NCI-H1092 (cell line): ENCODE data around the gene UBN1.

Source experiments
- DNase-seq: peaks from one replicate; lab custom pipeline; 2025; lab: John Stamatoyannopoulos, UW

The UBN1 gene

DNA sequence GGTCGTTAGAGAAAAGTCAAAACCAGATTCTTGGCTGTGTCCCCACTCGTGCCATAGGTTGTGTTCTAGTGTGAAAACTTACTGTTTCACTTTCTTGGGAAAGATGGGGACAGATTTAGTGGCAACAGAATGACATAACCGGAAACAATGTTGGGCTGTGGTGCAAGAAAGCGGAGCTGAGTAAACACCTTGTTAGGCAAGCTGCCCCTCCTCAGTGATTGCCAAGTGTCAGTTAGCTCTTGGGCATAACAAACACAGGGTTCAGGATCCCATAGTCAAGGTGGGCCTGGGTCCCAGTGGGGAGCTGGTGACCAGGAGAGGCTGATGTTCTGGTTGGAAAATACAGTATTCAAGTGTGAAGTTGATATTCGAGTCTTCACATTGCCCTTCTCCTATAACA lies 15.4 kb downstream of the UBN1 start:
- no peak for DNase-seq

DNA sequence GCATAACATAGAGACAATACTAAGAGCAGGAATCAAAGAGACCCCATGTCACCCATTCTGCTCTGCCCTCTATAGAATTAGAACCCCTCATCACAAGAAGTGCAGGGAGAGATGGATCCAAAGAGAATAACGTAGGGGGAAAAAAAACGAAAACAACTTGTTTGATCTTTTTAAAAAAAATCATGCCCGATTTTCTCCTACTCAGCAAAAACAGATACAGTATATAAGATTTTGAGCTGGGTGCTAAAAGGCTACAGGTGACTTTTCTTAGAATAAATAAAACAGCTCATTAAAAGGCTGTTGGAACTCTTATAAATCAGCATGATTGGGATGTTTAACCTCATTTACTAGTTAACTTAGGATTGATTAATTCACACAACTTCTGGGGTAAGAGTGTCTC lies 17.4 kb downstream of the UBN1 start:
- DNase-seq = no peak

DNA sequence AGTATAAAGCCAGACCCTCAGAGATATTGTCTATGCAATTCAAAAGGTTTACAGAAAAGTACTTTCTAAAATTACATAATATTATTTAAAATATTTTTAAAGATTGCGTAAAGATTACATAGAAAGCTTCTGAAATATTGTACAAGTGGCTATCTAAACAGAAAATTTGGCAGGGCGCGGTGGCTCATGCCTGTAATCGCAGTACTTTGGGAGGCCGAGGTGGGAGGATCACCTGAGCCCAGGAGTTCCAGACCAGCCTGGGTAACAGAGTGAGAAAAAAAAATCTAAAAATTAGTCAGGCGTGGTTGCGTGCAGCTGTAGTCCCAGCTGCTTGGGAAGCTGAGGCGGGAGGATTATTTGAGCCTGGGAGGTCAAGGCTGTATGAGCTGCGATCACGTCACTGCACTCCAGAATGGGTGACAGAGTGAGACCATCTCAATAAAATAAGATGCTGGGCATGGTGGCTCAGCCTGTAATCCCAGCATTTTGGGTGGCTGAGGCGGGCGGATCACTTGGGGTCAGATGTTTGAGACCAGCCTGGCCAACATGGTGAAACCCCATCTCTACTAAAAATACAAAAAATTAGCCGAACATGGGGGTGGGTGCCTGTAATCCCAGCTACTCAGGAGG lies 18.1 kb downstream of the UBN1 start:
- no peak for DNase-seq

DNA sequence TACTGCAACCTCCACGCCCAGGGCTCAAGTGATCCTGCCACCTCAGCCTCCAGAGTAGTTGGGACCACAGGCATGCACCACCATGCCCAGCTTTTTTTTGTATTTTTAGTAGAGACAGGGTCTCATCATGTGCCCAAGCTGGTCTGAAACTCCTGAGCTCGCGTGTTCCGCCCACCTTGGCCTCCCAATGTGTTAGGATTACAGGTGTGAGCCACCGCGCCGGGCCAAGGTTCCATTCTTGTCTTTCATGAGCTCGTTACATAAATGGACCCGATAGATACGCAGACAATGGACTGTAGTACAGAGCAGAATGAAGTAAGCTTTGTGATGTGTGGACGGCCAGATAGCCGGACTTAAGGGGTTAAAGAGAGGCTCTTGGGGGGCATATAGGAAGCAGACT lies 19.3 kb downstream of the UBN1 start:
- DNase-seq = no peak

DNA sequence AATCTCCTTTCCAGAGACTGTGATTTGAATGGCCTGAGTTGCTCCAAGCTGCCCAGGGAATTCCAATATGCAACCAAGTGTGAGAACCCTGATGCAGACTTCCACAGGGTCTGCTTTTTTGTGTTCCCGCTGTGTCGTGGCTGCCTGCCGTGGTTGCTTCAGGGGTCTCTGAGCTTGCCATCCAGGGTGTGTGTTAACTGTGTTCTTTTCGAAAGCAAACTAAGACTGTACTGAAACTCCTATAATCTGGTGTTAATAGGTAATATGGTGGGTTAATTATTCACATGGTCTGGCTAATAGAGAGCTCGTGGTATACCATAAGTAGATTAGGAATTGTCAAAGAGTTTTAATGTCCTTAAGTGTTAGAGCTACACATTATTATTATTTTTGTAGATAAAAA lies 20.7 kb downstream of the UBN1 start:
- no peak for DNase-seq

DNA sequence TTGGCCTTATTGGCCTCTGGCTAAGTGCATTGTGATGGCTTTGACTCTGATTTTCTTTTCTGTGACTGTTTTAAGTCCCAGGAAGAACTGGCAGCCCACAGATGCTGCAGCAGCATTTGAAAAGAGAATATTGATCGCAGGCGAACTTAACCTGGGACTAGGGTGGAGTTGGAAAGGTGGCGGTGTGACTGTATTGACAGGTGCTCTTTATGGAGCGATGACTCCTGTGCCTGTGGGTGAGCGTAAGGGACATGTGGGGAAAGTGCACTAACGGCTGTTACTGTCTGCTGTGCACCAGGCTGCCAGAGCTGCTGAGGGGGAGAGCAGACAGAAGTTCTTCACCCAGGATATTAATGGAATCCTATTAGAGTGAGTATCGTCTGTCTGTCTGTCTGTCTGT lies 21.3 kb downstream of the UBN1 start:
- DNase-seq = no peak

DNA sequence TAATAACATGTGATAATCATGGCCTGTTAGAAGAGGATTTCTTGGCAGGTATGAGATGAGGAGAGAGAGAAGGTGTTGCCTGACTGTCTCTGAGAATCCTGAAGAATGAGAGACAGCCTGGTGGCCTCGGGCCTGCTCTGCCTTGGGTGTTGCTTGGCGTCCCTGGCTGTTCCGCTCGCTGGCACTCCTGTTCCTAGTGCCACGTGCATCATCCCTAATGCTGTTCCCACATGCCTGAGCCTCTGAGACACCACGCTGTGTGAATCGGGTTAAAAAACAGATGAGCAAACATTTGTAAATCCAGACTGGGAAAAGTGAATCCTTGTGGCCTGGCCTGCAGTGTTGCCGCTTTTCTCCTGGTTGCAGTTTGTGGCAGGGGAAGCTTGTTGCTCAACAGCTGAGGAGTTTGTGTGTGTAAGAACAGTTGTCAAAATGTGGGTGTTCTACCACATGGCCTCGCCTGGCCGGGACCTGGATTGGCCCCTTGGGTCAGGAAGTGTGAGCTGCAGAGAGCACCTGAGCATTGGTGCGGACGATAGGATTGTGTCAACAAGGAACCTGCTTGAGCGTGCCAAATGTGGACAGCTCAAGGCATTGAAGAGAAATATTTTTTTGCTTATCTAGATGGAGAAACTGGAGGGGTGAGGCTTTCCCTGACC lies 22.0 kb downstream of the UBN1 start:
- no peak for DNase-seq

DNA sequence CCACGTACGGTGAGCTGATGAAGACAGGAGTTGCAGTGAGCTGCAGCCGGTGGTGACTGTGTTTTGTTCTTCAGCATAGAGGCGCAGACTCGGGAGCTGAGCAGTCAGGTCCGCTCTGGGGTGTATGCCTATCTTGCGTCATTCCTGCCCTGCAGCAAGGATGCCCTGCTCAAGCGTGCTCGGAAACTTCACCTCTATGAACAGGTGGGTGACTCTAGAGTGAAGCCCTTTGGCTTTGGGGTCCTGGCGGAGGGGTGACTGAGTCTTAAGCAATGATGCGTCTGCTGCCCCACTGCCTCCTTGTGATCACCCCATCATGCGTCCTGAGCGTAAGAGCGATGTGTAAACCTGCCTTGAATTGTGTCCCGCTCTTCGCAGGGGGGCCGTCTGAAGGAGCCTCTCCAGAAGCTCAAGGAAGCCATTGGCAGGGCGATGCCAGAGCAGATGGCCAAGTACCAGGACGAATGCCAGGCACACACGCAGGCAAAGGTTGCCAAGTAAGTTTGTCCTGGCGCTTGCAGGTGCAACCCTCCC lies 22.9 kb downstream of the UBN1 start:
- DNase-seq = no peak

DNA sequence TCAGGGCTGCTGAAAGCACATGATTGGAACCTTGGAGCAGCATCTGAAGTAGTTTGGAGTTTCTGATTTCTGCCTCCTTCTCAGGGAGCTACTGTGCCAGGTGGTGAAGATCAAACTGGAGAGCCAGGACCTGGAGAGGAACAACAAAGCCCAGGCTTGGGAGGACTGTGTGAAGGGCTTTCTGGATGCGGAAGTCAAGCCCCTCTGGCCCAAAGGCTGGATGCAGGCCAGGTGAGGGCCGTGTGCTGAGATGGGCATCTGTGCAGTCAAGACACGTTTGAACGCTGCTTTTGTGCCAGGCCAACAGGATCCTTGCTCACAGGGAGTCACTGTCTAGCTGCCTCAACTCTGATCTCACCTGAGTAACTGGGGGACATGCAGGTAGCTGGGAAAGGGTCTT lies 23.8 kb downstream of the UBN1 start:
- DNase-seq = no peak

DNA sequence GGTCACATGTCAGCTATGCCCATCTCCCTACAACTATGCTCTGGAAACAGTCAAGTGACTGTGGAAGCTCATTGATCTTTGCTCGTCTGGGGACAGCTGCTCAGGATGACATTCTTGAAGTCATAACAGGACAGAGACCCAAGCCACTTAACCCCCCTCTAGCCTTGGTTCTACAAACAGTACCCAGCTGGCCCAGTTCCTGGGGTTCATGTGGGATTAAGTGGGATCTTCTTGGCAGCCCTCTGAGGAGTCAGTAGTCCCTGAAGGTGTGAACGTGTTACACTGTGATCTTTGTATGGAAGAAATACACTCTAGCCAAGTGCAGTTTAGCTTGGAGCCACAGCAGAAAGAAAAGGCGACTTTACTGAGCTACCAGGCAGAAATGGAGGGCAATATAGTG lies 25.8 kb downstream of the UBN1 start:
- no peak for DNase-seq

DNA sequence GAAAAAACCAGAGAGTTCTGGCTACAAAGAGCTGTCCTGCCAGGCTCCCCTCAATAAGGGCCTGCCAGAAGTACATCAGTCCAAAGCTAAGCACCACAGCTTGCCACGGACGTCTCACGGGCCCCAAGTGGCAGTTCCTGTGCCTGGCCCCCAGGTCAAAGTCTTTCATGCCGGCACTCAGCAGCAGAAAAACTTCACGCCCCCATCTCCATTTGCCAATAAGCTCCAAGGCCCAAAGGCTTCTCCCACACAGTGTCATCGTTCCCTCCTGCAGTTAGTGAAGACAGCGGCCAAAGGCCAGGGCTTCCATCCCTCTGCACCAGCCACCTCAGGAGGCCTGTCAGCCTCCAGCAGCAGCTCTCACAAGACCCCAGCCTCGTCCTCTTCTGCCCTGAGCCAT lies 27.4 kb downstream of the UBN1 start:
- no peak for DNase-seq

DNA sequence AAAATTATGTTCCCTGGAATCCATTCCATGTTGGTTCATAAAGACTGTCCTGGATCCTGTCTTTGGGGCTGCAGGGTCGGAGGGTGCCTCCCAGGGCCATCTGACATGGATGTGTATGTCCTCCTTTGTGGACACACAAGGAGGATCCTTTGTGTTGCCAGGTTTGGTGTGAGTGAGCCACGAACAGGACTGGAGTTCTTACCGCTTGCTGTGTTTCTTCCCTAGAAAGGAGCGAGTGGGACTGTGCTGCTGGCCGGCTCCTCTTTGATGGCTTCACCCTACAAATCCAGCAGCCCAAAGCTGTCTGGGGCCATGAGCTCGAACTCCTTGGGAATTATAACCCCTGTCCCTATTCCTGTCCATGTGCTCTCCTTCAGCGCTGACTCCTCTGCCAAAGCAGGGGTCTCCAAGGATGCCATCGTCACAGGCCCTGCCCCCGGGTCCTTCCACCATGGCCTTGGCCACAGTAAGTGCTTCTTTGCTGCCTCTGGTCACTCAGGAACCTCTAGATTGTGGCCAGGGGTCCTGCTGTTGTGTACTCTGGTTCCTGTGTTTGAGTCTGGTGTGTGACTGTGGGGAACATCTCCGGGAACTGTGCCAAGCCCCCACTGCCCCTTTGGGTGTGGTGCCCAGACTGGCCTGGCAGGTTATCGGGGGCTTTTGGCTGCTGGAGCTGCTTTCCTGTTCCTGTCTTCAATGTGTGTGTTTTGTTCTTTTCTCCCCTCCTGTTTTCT lies 29.5 kb downstream of the UBN1 start:
- no peak for DNase-seq

DNA sequence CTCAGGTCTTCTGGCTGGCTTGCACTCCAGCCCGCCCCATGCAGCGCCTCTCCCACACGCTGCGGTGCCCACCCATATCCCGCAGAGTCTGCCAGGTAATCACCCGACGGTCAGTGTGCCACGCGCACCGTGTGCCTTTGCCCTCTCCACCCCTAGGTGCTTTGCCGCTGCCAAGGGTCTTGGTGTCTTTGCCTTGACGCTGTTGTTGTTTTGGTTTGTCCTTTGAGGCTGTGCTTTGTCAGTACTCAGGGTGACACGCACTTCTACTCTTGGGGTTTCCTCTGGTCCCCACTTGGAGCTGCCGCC lies 30.1 kb downstream of the UBN1 start:
- DNase-seq = no peak

DNA sequence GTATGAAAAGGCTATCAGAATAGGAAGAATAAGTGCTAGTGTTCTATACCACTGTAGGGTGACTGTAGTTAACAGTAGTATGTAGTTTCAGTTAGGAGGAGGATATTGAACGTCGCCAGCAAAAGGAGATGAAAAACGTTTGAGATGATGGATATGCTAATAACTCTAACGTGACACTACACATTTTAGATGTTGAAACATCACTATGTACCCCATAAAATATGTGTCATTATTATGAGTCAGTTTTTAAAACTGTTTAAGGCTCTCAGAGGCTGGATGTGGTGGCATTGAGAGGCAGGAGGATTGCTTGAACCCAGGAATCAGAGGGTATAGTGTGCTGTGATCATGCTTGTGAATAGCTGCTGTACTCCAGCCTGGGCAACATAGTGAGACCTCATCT lies 31.8 kb downstream of the UBN1 start:
- DNase-seq = no peak

DNA sequence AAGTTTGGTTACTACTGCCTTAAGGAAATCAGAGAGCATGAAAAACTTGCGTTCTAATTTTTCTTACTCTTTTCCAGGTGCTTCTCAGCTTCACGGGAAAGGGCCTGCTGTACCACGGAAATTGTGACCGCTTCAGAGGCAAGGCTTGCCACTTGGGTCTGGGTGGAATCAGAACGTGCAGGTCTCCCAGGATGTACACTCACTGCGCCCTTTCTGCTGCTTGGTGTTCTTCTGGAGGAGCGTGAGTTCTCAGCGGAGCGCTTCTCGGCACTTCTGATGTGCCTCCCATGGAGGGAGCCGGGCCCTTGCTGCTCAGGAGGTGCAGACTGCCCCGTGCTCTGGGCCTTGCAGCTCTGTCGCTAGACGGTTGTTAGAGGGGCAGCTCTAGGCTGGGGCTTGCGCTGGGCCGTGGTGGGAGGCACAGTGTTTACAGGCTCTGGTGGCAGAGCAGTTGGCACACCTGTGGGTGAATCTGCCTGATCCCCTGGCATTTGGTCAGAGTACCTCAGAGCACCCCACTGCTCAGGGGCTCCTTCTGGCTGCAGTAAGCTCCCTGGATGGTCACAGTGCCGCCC lies 32.8 kb downstream of the UBN1 start:
- no peak for DNase-seq

DNA sequence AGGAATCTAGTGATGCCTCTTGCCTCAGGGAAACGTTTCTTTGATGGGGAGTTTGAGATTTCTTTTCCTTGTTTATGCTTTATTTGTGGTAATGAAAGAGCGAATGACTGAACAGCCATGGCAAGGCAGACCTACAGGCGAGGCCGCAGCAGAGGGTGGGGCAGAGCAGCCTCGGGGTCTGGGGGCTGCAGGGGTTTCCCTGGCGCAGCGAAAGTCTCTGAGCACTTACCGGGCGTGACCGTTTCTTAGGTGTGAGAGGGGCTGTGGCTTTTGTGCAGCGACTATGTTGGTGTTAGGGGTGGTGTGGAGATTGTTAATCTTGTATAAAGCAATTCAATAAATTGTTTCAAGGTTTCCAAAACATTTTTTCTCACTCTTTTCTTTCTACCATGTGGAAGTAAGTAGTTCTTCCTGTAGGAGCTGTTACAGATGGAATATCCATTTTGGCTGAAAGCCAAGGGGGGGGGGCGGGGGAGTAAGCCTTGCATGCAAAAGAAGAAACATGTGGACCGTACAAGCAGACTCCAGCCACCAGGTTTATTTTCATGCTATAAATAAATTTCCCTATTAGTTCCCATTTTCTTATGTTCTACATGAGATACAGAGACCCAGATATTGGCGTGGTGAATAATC lies 34.8 kb downstream of the UBN1 start:
- no peak for DNase-seq

DNA sequence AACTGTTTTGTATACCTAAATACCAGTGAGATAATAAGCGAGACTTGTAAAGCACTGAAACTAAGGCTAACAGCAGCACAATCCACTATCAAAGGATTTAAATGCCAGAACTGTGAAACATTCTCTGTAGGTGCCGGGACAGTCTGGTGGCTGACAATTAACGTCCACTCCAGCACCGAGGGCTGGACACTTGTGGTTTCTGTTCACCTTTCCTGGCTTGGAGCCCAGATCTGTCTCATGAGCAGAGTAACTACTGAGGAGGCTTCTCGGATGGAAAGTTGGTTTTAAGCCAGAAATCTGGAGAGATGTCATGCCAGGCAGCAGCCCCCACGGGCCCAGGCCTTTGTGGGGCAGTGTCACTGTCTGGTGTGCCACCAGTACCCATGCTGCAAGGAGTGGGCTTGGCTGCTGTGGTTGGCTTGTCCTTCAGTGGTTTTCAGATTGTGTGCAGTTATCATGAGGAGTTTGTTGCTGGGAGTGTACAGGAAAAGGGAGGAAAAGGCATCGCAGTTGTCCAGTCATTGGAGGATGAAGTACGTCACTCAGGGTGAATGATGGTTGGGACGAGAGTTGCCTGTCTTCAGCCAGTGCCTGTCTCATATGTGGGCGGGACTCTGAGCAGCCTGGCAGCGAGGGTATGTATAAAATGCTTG lies 35.5 kb downstream of the UBN1 start:
- no peak for DNase-seq

DNA sequence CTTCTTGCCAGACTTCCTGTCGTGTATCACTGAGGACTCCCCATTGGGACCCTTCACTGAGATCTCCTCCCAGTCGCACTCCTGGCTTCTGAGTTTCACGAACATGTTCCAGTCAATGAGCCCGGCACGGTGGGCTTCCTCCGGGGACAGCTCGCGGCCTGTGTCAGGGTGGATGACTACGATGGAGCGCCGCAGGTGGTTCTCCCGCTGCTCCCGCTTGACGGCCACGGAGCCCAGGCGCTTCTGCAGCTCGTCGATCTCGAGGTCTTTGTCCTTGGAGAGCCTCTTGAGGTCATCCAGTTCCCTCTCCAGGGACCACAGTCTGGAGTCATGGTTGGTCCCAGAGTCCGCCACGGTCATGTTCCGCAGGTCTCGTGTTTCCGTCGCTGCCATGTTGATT lies 36.2 kb downstream of the UBN1 start:
- DNase-seq = no peak

DNA sequence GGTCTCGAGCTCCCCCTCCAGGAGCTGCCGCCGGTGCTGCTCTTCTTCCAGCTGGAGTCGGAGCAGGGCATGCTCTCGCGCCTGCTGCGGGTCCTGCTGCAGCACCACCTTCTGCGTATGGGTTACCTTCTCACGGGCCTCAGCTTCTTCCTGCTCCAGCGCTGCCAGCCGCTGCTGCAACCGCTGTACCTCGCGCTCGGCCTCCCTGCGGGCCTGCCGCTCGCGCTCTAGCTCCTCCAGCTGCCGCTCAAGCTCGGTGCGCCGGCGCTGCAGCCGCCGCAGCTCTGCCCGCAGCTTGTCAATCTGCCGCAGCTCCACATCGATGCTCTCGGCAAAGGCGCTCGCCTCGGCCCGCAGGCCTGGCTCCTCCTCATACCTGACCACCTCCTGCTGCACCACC lies 36.9 kb downstream of the UBN1 start:
- no peak for DNase-seq

DNA sequence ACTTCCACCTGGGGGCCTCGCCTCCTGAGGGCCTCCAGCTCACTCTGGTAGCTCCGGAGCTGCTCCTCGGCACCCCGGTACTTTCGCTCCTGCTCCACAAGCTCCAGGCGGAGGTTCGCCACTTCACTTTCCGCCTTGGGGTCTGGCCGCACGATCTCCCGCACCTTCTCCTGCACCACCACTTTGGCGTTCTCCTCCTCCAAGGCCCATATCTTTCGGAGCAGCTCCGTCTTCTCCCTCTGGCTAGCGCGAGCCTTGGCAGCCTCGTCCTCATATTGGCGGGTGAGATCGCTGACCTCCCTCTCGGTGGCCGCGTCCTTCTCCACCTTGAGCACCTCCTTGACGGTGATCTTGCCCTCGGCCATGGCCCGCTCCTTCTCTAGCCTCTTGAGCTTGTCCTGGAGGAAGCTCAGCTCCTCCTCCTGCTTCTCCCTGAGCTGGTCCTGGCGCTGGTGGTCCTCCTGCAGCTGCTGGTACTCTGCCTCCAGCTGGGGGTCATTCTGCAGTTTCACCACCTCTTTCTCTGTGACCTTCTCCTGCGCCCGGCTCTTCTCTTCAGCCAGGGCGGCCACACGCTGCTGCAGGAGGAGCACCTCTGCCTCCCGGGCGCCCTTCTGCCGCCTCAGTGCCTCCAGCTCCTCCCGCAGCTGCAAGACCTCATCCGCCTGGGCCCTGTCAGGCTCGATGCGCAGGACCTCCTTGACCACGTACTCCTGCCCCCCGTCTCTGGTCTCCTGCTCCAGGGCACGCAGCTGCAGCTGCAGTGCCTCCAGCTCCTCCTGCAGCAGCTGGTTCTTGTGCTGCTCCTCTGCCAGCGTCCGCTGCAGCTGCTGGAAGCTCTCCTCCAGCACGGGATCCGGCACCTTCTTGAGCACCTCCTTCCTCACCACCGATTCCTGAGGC lies 37.9 kb downstream of the UBN1 start:
- no peak for DNase-seq

DNA sequence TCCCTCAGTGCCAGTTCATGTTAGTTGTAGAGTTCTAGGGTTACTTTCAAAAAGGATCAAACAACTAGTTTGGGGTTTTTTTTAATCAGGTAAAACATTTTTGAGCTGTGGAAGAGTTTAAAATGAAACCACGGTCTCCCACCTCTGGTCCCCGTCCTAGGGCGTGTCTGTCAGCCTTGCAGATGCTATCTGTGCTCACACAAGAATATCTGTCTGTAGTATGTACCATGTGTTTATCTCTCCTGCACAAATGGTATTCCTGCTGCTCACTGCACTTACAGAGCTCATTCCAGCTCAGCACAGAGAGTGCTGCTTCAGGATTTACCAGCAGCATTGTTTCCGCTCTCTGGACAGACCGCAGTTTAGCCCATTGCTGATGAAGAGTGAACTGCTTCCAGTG lies 38.9 kb downstream of the UBN1 start:
- no peak for DNase-seq
